HepG2 (cell line): ENCODE results near the gene SNX22. TPM values are rescaled to one million over a fixed set of nuclear protein-coding genes. Genes with fewer than 3 reads are reported as not detected.

ENCODE experiments used
- ATAC-seq: fragments of 200-7000 bp; cut with Tn5 transposase; 3 replicates; pipeline ENCODE4 v1.9.1; 2020; ENCODE audit warnings: mild to moderate bottlenecking, moderate library complexity
- BruUV-seq: library from RNA; stranded (reverse); fragments of 400-500 nt; replicated peaks from 2 replicates; lab custom pipeline; 2021; lab: Mats Ljungman, UMichigan
- CTCF ChIA-PET: fragments of 300-600 bp; formaldehyde crosslinking; extraction: SDS; loops from one replicate; lab custom pipeline; 2021; ENCODE audit warnings: low total read pairs, inconsistent platforms, low intra/inter-chr PET ratio; lab: Yijun Ruan, JAX
- POLR2A ChIA-PET: fragments of 350-600 bp; sonication (Branson Sonifier 250); formaldehyde crosslinking; loops from one replicate; lab custom pipeline; 2020; ENCODE audit warnings: antibody characterized with exemption, inconsistent platforms; lab: Yijun Ruan, JAX
- DNase-seq: peaks from one replicate; pipeline ENCODE4 v3.0.0-alpha.2; 2015; ENCODE audit warnings: low spot score
- FAIRE-seq: peaks from 3 replicates; lab custom pipeline; 2011; peaks lifted over from hg19 to GRCh38; lab: Jason Lieb, UNC
- H2AFZ ChIP-seq: one replicate; pipeline ENCODE4 v1.6.1; 2011; ENCODE audit warnings: low read length, inconsistent platforms
- H3K27ac ChIP-seq: fragments of 300-600 bp; 3 replicates; pipeline ENCODE4 v1.8.0; 2011; ENCODE audit warnings: mixed run types, mild to moderate bottlenecking, mixed read lengths, low read length, inconsistent platforms; ENCODE audit not compliant: insufficient read depth; ENCODE audit errors: extremely low read length
- H3K27me3 ChIP-seq, 2 experiments: fragments of 200-600 bp in 1 of 2; 2 replicates in 1 of 2; 3 replicates in 1 of 2; pipeline versions ENCODE4 v1.6.0 to v1.8.0; 2011; ENCODE audit warnings: low read length in 2 of 2, mild to moderate bottlenecking in 2 of 2, moderate library complexity in 2 of 2, inconsistent platforms in 1 of 2; ENCODE audit not compliant: insufficient read depth in 2 of 2, control insufficient read depth in 1 of 2
- H3K36me3 ChIP-seq, 2 experiments: fragments of 200-600 bp in 1 of 2; replicated peaks in 1 of 2; 2 replicates in 1 of 2; 3 replicates in 1 of 2; pipeline versions ENCODE4 v1.5.1 to v1.8.0; 2011; ENCODE audit warnings: low read length in 2 of 2, inconsistent platforms in 1 of 2; ENCODE audit not compliant: insufficient read depth in 2 of 2, control insufficient read depth in 1 of 2
- H3K4me1 ChIP-seq: 2 replicates; pipeline ENCODE4 v1.5.1; 2012; ENCODE audit warnings: low read length, inconsistent platforms; ENCODE audit not compliant: insufficient read depth
- H3K4me2 ChIP-seq: 2 replicates; pipeline ENCODE4 v1.6.0; 2011; ENCODE audit warnings: low read depth, low read length, inconsistent platforms
- H3K4me3 ChIP-seq, 3 experiments: fragments of 200-600 bp in 1 of 3; sonication (generic), shearing (Covaris generic) in 1 of 3; replicated peaks in 1 of 3; 2 replicates each; pipeline ENCODE4 v1.5.1; 2011 to 2016; ENCODE audit warnings: low read length in 3 of 3, inconsistent platforms in 2 of 3, low read depth in 2 of 3, mild to moderate bottlenecking in 2 of 3, control low read depth in 1 of 3, mixed read lengths in 1 of 3; ENCODE audit not compliant: insufficient read depth in 1 of 3
- H3K79me2 ChIP-seq: one replicate; pipeline ENCODE4 v1.6.1; 2011; ENCODE audit warnings: low read length, inconsistent platforms; ENCODE audit not compliant: insufficient read depth
- H3K9ac ChIP-seq: 2 replicates; pipeline ENCODE4 v1.6.0; 2011; ENCODE audit warnings: mild to moderate bottlenecking, low read depth, low read length, inconsistent platforms; ENCODE audit not compliant: insufficient read depth
- H3K9me3 ChIP-seq: 2 replicates; pipeline ENCODE4 v1.5.1; 2012; ENCODE audit warnings: mild to moderate bottlenecking, low read length
- H4K20me1 ChIP-seq: 2 replicates; pipeline ENCODE4 v1.6.0; 2011; ENCODE audit warnings: inconsistent platforms, mild to moderate bottlenecking, low read length, moderate library complexity; ENCODE audit not compliant: insufficient read depth
- ELF4 ChIP-seq: sonication (generic); formaldehyde crosslinking; IDR thresholded peaks from 2 replicates; pipeline ENCODE4 v1.5.0; 2020; ENCODE audit warnings: missing genetic modification reagents, mild to moderate bottlenecking, moderate library complexity, borderline replicate concordance
- GLI4 ChIP-seq: sonication (generic); formaldehyde crosslinking; IDR thresholded peaks from 2 replicates; pipeline ENCODE4 v1.5.1; 2020; ENCODE audit warnings: missing genetic modification reagents, mild to moderate bottlenecking, moderate library complexity, borderline replicate concordance
- HMGXB4 ChIP-seq, 2 experiments: sonication (generic) in 1 of 2; formaldehyde crosslinking in 1 of 2; IDR thresholded peaks; 2 replicates each; pipeline versions ENCODE4 v1.4.0 to v1.6.1; 2018 to 2020; ENCODE audit warnings: missing genetic modification reagents in 2 of 2, borderline replicate concordance in 1 of 2, low read depth in 1 of 2, mild to moderate bottlenecking in 1 of 2, missing biosample characterization in 1 of 2
- MAX ChIP-seq: IDR thresholded peaks from 2 replicates; pipeline ENCODE4 v1.6.1; 2012; ENCODE audit warnings: inconsistent platforms
- POLR2G ChIP-seq: fragments of 200-400 bp; formaldehyde crosslinking; IDR thresholded peaks from 2 replicates; pipeline ENCODE4 v1.6.1; 2018; ENCODE audit warnings: mild to moderate bottlenecking, low read depth, low read length, moderate library complexity
- RFX1 ChIP-seq: fragments of 450-650 bp; IDR thresholded peaks from 2 replicates; pipeline ENCODE4 v1.6.1; 2017
- STAT6 ChIP-seq: sonication (generic); formaldehyde crosslinking; IDR thresholded peaks from 2 replicates; pipeline ENCODE4 v1.4.0; 2020; ENCODE audit warnings: missing genetic modification reagents, mild to moderate bottlenecking, borderline replicate concordance
- TBX2 ChIP-seq: sonication (generic); formaldehyde crosslinking; IDR thresholded peaks from 2 replicates; pipeline ENCODE4 v1.5.0; 2020; ENCODE audit warnings: missing genetic modification reagents, mild to moderate bottlenecking, borderline replicate concordance
- ZNF121 ChIP-seq: sonication (generic); formaldehyde crosslinking; IDR thresholded peaks from 2 replicates; pipeline ENCODE4 v1.5.0; 2020; ENCODE audit warnings: mild to moderate bottlenecking, missing genetic modification reagents
- ZNF18 ChIP-seq: sonication (generic); formaldehyde crosslinking; IDR thresholded peaks from 2 replicates; pipeline ENCODE4 v1.8.0; 2022; ENCODE audit warnings: mild to moderate bottlenecking, missing genetic modification reagents; ENCODE audit not compliant: insufficient replicate concordance
- ZNF510 ChIP-seq: sonication (generic); formaldehyde crosslinking; IDR thresholded peaks from 2 replicates; pipeline ENCODE4 v1.4.0; 2020; ENCODE audit warnings: low read depth, mild to moderate bottlenecking, missing genetic modification reagents
- WGBS: methylation state at CpG from one replicate; pipeline ENCODE4 v1.1.6; 2017; ENCODE audit warnings: low lambda C conversion rate; 5-methylcytosine and 5-hydroxymethylcytosine counted together
- in situ Hi-C: cut with HindIII; loops from 2 replicates; pipeline ENCODE4 v1.10.0; 2017; ENCODE audit warnings: low pct_unique_long_range_greater_than_20kb; ENCODE audit not compliant: extremely low pct_ligation_motif_present
- intact Hi-C: fragments of 100-400 bp; cut with micrococcal nuclease; formaldehyde crosslinking; loops from one replicate; pipeline ENCODE4 v1.10.0; 2022; ENCODE audit not compliant: unreplicated experiment
- polyA plus RNA-seq, 8 experiments: library from polyadenylated mRNA; depleted of rRNA in 3 of 8; stranded (reverse) in 7 of 8; unstranded in 1 of 8; fragments of >200 nt; fragmentation: Illumina TruSeq in 4 of 8; extraction: Trizol in 4 of 8; gene quantifications; 2 replicates each; pipeline versions ENCODE4 v1.2.1 to v1.2.3, GENCODE V29; 2011 to 2016; ENCODE audit warnings: low read depth in 4 of 8, missing spikeins in 1 of 8, mixed read lengths in 1 of 8; ENCODE audit not compliant: insufficient read depth in 1 of 8
- total RNA-seq, 5 experiments: library from RNA; depleted of rRNA; stranded (reverse); fragments of >200 nt; fragmentation: Illumina TruSeq; extraction: Trizol; gene quantifications; 2 replicates each; pipeline ENCODE4 v1.2.3, GENCODE V29; 2016; ENCODE audit warnings: low read depth in 1 of 5

The SNX22 gene
- total and polyA plus RNA-seq, 2 of the 13 experiments (the other 11 are each of a cell fraction or from before 2014, with no cell fraction given), result 2.3 to 5.5 TPM

GRCh38 chr15:64158363-64159134, 7.0 kb downstream of the SNX22 start (continued):
- TF ChIP-seq STAT6 (CRISPR knock-in tag), result no peak
- TF ChIP-seq, all 625 proteins: peak for 6

GRCh38 chr15:64161688-64162477, 10.4 kb downstream of the SNX22 start:
- FAIRE-seq (no peak), ATAC-seq (no peak), DNase-seq (no peak)
- ChIA-PET POLR2A (interaction anchor here (0.5 to 4.4 kb wide), 6 partner anchors 8 to 226 kb away, joined by 3 to 52 read pairs (median 16); partner anchors contain the start of genes CIAO2A and TRIP4), CTCF (no interaction called here)
- Histone ChIP-seq H3K27me3 (no peaks in the 10 kb centered on the region; a peak in 1 of 5 replicates), H3K4me3 (peak overlapping the region; percentile 95 to 98 (median 97)), H2AFZ (no peak overlapping the region), H3K9ac (peak overlapping the region; percentile 91), H3K27ac (peak overlapping the region; percentile 87), H4K20me1 (peaks cover 24% of the 10 kb centered on the region), H3K4me2 (peak overlapping the region; percentile 87), H3K79me2 (peaks cover 31% of the 10 kb centered on the region), H3K4me1 (peaks cover 54% of the 10 kb centered on the region), H3K36me3 (peaks cover 22 to 36% of the 10 kb centered on the region in 2 experiments), H3K9me3 (no peaks in the 10 kb centered on the region)
- intact Hi-C loops (loop anchor here (5.0 kb wide), 2 partner anchors 195 to 520 kb away; partner anchors contain the start of gene CSNK1G1), in situ Hi-C loops (no loop called here)
- WGBS, result 14% methylated on average over 12 of the region's 12 CpGs
- TSS peak; percentile 76 for BruUV-seq
- TF ChIP-seq MAX (peak; percentile 12; the same call in 1 of the 2 replicates), ELF4 (0 out of 2 replicates have a peak, but pooled peaks have one; percentile 44), POLR2G (0 out of 2 replicates have a peak, but pooled peaks have one; percentile 38), GLI4 (no peak), TBX2 (CRISPR knock-in tag) (0 out of 2 replicates have a peak, but pooled peaks have one; percentile 27), ZNF510 (CRISPR knock-in tag) (0 out of 2 replicates have a peak, but pooled peaks have one; percentile 5), HMGXB4 (CRISPR knock-in tag; IDR thresholded peaks at IDR 0.05; ENCODE audit: borderline replicate concordance in 1 of 2, low read depth in 1 of 2) (0 out of 4 replicates have a peak, but pooled peaks of 1 of the 2 experiments have one; percentile 19), ZNF18 (CRISPR knock-in tag) (peak; percentile 70), RFX1 (0 out of 2 replicates have a peak, but pooled peaks have one; percentile 14), ZNF121 (CRISPR knock-in tag) (peak; percentile 36; the same call in 1 of the 2 replicates)
